ENCODE data around the gene LPCAT2. TPM values are rescaled to one million over a fixed set of nuclear protein-coding genes. Genes with fewer than 3 reads are reported as not detected.
A peak's percentile ranks its signal among the peaks of the same experiment; 100 is the strongest.

The LPCAT2 gene
- total and polyA plus RNA-seq, 2 of the 13 experiments (the other 11 are each of a cell fraction or from before 2014, with no cell fraction given) = 9.9 to 17.6 TPM

DNA sequence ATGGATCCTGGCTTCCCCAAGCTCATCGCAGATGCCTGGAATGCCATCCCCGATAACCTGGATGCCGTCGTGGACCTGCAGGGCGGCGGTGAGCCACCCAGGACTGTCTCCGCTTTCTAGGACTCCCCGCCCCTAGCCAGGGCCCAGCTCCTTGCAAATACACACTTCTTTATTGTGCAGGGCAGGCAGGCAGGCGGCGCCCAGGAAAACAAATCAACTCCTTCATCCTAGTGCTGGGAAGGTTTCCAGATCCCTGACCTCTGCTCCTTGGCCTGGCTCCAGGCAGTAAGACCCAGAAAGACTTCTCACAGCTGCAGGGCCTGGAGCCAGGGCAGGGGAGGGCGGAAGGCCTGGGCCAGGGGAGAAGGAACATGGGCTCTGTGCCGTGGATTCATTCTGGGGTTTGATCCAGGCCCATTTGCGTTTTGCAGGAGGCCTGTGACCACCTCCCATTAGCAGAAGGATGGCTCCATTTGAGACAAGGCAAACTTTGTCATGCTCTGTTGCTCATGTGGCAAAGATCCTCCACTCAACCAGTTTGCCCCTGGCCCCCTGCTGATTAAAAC lies 6.0 kb upstream of the LPCAT2 start (continued):
- TF ChIP-seq MTF2 (CRISPR knock-in tag; IDR thresholded peaks at IDR 0.05; ENCODE audit: borderline replicate concordance) (no peak), MAZ (IDR thresholded peaks at IDR 0.05; ENCODE audit: borderline replicate concordance, low read depth, low read length) (no peak), MAZ (CRISPR knock-in tag; IDR thresholded peaks at IDR 0.05; ENCODE audit: low read depth) (no peak), ZNF710 (CRISPR knock-in tag; IDR thresholded peaks at IDR 0.05; ENCODE audit: borderline replicate concordance) (no peak), ZNF75D (CRISPR knock-in tag; IDR thresholded peaks at IDR 0.05; ENCODE audit: borderline replicate concordance) (no peak), NAIF1 (CRISPR knock-in tag; IDR thresholded peaks at IDR 0.05; ENCODE audit: borderline replicate concordance) (no peak), ATF7 (IDR thresholded peaks at IDR 0.05) (no peak), ATF7 (CRISPR knock-in tag; IDR thresholded peaks at IDR 0.05) (no peak), NR1H2 (CRISPR knock-in tag; IDR thresholded peaks at IDR 0.05; ENCODE audit: borderline replicate concordance, low read depth) (no peak), ZNF567 (CRISPR knock-in tag; IDR thresholded peaks at IDR 0.05; ENCODE audit: borderline replicate concordance) (no peak), POLR2A (IDR thresholded peaks at IDR 0.05; ENCODE audit: insufficient read depth in 1 of 2, low read depth in 2 of 2, low read length in 2 of 2) (no peak), EHMT2 (IDR thresholded peaks at IDR 0.05; ENCODE audit: borderline replicate concordance, low read depth, low read length) (no peak), NPAS2 (CRISPR knock-in tag; IDR thresholded peaks at IDR 0.05; ENCODE audit: borderline replicate concordance) (no peak), RFXANK (CRISPR knock-in tag; IDR thresholded peaks at IDR 0.05) (no peak), NCOA2 (CRISPR knock-in tag; IDR thresholded peaks at IDR 0.05) (0 out of 2 replicates have a peak, but pooled peaks have one; percentile 35), ZSCAN22 (CRISPR knock-in tag; IDR thresholded peaks at IDR 0.05) (no peak), RBM22 (optimal IDR thresholded peaks at IDR 0.05; ENCODE audit: low read length) (no peak), ZNF124 (CRISPR knock-in tag; IDR thresholded peaks at IDR 0.05) (no peak), ZNF503 (CRISPR knock-in tag; IDR thresholded peaks at IDR 0.05) (no peak), PCBP1 (IDR thresholded peaks at IDR 0.05; ENCODE audit: borderline replicate concordance, low read depth, low read length) (no peak), ZFP91 (CRISPR knock-in tag; IDR thresholded peaks at IDR 0.05; ENCODE audit: borderline replicate concordance) (peak; percentile 49; the same call in 1 of the 2 replicates), POLR2G (IDR thresholded peaks at IDR 0.05; ENCODE audit: low read depth, low read length) (no peak), HOXA5 (CRISPR knock-in tag; IDR thresholded peaks at IDR 0.05) (no peak), NFE2L2 (IDR thresholded peaks at IDR 0.05; ENCODE audit: low read length) (no peak)
- TF ChIP-seq, protein P1, sequence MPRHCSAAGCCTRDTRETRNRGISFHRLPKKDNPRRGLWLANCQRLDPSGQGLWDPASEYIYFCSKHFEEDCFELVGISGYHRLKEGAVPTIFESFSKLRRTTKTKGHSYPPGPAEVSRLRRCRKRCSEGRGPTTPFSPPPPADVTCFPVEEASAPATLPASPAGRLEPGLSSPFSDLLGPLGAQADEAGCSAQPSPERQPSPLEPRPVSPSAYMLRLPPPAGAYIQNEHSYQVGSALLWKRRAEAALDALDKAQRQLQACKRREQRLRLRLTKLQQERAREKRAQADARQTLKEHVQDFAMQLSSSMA (CRISPR knock-in tag; IDR thresholded peaks at IDR 0.05) = no peak

All from HepG2 (cell line).